ENCODE measurements around the gene KANSL1L. TPM values are rescaled to one million over a fixed set of nuclear protein-coding genes. Genes with fewer than 3 reads are reported as not detected.
A peak's percentile ranks its signal among the peaks of the same experiment; 100 is the strongest.
"Not testable (repeated sequence)": the region's sequence is repeated elsewhere in the genome, so short reads cannot be mapped to it uniquely, and the experiment has no call there.

Gene KANSL1L
- total RNA-seq, 1 experiment from 2014 or later, result 1.7 TPM

DNA sequence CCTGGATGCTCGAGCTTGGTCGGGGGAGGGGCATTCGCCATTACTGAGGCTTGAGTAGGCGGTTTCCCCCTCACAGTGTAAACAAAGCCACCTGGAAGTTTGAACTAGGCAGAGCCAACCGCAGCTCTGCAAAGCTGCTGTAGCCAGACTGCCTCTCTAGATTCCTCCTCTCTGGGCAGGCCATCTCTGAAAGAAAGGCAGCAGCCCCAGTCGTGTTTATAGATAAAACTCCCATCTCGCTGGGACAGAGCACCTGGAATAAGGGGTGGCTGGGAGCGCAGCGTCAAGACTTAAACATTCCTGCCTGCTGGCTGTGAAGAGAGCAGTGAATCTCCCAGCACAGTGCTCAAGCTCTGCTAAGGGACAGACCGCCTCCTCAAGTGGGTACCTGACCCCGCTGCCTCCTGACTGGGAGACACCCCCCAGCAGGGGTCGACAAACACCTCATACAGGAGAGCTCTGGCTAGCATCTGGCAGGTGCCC, 10.4 kb upstream of the KANSL1L start:
- not testable (repeated sequence) for H3K9me3 ChIP-seq, H3K4me3 ChIP-seq, H3K27me3 ChIP-seq, DNase-seq, H3K36me3 ChIP-seq

DNA sequence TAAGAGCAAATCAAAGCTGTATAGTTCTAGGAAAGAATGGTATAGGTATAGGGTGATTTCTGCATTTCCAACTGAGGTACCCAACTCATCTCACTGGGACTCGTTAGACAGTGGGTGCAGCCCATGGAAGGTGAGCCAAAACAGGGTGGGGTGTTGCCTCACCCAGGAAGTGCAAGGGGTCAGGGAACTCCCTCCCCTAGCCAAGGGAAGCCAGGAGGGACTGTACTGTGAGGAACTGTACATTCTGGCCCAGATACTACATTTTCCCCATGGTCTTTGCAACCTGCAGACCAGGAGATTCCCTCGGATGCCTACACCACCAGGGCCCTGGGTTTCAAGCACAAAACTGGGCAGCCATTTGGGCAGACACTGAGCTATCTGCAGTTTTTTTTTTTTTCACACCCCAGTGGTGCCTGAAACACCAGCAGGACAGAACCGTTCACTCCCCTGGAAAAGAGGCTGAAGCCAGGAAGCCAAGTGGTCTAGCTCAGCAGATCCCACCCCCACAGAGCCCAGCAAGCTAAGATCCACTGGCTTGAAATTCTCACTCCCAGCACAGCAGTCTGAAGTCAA, 9.9 kb upstream of the KANSL1L start:
- not testable (repeated sequence) for H3K27me3 ChIP-seq, DNase-seq, H3K36me3 ChIP-seq, H3K4me3 ChIP-seq, H3K9me3 ChIP-seq

DNA sequence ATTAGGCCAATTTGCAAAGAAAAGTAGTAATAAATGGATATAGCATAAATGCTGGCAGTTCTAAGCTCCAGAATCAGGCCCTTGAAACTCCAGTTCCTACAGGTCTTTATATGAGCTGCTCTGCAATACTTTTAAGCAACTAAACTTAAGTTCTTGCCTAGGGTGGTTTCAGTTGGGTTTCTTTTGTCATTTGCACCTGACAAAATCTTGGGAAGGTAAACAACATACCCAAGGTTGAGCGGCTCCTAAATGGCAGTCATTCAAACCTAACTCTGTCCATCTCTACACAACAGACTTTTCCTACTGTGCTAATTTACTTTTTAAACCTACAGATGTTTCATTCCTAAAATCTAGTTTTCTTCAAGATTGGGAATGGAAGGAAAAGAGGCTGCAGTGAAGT, 9.3 kb upstream of the KANSL1L start:
- H3K27me3 ChIP-seq, result no peaks in the 10 kb centered on the region
- no peak for DNase-seq
- H3K36me3 ChIP-seq, result no peaks in the 10 kb centered on the region
- H3K9me3 ChIP-seq, result no peaks in the 10 kb centered on the region; the same call in 1 of the 2 replicates
- H3K4me3 ChIP-seq, result no peak overlapping the region

DNA sequence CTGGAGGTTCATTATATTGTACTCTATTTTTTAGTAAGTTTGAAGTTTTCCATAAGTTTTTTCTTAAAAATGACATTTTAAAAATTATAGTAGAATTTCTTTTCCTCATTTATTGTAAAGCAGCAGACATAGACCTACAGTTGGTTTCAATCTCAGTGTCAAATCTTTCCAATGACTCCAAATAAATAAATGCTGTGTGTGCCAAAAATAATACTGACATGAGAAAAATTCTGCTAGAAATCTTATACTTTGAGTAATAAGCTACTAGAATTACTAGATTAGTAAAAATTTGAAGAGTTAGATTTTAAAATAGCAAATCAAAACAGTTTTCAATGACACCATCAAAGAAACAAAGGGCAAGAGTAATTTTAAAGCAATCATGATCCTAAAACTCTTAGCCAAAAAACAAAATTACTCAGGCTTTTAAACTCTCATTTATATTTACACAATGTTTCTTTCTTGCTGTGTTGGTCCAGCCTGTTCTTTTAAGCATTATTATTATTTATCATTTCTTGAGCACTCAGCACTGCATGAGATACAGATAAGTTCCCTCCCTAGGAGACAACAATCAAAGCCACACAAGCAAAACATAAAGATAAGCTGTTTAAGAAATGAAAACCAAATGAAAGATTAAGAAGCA, 8.3 kb upstream of the KANSL1L start:
- Histone ChIP-seq H3K4me3 (no peak overlapping the region), H3K27me3 (no peaks in the 10 kb centered on the region), H3K36me3 (no peaks in the 10 kb centered on the region), H3K9me3 (no peaks in the 10 kb centered on the region; the same call in 1 of the 2 replicates)
- DNase-seq, result no peak

DNA sequence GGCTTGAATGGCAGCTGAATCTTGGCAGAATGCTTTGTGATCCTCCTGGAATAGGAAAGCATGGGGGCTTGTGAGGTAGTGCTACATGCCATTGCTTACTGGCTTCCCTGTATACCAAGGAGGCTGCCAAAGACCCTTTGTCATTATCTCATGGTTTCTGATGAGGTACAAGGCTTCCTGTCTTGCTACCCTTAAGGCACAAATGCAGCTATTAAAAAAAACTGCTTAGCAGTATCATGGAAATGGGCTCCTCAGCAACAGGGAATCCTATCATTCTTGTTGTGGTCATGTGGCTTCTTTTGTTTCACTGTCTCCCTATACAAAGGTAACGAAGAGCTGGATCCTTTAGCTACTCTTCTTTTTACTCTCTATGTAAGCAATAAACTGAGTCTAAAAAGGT, 6.6 kb upstream of the KANSL1L start:
- no peak for DNase-seq
- peaks cover 3% of the 10 kb centered on the region for H3K27me3 ChIP-seq
- H3K9me3 ChIP-seq, result no peaks in the 10 kb centered on the region
- H3K36me3 ChIP-seq, result no peaks in the 10 kb centered on the region
- H3K4me3 ChIP-seq, result no peak overlapping the region

DNA sequence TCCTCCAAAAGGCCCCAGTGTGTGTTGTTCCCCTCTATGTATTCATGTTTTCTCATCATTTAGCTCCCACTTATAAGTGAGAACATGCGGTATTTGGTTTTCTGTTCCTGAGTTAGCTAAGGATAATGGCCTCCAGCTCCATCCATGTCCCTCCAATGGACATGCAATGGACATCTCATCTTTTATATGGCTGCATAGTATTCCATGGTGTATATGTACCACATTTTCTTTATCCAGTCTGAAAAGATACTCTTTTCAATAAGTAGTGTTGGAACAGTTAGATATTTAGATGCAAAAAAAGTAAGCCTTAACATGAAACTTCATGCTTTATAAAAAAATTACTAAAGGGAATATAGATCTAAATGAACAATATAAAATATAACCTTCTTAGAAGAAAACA, 5.9 kb upstream of the KANSL1L start:
- not testable (repeated sequence) for H3K36me3 ChIP-seq, H3K4me3 ChIP-seq, H3K27me3 ChIP-seq, H3K9me3 ChIP-seq, DNase-seq

DNA sequence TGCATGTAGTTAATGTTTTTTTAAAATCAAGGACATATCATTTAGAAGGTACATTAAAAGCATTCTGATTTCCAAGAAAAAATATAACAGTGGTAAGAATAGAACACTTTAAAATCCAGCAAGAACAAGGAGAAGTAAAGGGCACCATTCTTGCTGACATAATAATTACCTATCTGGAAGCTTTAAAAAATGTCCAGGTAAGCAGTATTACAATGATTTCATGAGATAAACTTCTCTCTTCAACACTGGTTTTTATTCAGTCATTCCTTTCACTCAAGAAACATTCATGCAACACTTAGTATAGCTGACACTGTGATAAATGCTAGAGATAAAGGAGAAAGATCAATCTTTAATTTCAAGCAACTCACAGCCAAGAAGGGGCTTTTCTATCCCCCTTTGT, 2.9 kb upstream of the KANSL1L start:
- no peaks in the 10 kb centered on the region for H3K9me3 ChIP-seq
- no peak for DNase-seq
- peaks cover 10% of the 10 kb centered on the region for H3K27me3 ChIP-seq
- H3K36me3 ChIP-seq, result no peaks in the 10 kb centered on the region
- no peak overlapping the region for H3K4me3 ChIP-seq

DNA sequence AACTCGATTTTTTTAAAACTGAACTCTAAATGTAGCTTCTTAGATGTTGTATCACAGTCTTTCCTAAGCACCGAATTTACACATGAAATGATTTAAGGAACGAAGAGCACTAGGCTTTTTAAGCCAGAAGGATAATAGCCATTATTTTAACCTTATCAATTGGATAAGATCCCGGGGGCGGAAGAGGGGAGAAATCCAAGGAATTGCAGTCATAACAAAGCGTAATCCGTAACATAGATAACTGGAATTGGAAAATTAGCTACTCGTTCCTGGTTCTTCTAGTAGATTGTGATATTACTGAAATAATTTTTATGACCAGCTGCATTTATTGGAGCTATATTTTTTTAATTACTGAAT, 988 bp upstream of the KANSL1L start:
- Histone ChIP-seq H3K36me3 (no peaks in the 10 kb centered on the region), H3K27me3 (peaks cover 10% of the 10 kb centered on the region), H3K4me3 (peak overlapping the region; percentile 90), H3K9me3 (no peaks in the 10 kb centered on the region)
- DNase-seq, result no peak

DNA sequence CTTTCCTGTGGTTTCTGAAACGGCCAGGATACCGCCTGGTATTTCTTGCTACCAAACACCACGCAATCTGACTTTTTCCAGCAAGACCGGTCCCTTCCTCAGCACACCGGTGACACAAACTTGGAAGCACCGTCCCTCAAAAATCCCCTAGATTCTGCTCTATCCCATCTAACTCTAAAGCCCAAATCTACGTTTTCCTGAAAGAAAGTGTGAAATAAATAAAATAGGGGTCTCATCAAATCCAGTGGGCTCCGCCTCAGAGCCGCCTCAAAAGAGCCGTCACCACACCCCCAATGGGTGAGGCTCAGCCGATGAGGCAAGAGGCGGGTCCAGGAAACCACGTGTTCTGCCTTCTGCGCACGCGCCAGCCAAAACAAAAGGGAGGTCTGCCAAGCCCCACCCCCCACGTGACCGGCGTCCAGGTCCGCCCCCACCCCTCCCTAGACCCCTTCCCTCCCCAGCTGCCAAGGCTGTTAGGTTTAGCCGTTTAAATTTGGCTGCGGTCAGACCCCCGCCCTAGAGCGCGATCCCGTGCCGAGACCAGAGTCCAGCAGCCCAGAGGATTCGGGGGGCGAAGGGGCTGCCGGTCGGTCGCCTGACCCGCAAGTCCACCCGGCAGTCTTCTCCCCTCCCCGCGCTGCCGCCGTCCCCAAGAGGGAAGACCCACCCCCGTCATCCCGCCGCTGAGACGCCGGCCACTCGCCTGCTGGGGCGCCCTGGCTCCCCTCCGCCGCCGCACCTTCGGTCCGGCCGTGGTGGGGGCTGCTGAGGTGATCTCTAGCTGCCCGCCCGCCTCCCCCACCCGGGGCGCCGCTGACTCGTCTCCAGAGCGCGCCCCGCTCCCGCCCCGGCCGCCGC, 534 bp downstream of the KANSL1L start:
- peak; percentile 85 for DNase-seq

DNA sequence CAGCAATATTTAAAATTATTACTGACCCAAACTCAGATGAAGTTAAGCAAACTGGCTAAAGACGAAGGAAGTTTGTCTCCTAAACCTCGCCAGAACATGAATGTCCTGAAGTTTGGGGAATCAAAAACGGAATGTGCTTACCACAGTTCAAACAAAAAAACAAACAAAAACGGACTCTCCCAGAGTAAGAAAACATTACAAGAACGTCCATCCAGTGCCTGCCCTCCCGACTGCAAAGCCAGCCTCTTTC, 1.1 kb downstream of the KANSL1L start:
- H3K4me3 ChIP-seq, result peak overlapping the region; percentile 90
- DNase-seq, result no peak
- H3K27me3 ChIP-seq, result peaks cover 10% of the 10 kb centered on the region
- H3K9me3 ChIP-seq, result no peaks in the 10 kb centered on the region
- no peaks in the 10 kb centered on the region for H3K36me3 ChIP-seq

More for the DNA sequence above, 534 bp downstream of the KANSL1L start:
- Histone ChIP-seq H3K4me3 (peak overlapping the region; percentile 90), H3K9me3 (no peaks in the 10 kb centered on the region), H3K27me3 (peaks cover 10% of the 10 kb centered on the region), H3K36me3 (no peaks in the 10 kb centered on the region)

DNA sequence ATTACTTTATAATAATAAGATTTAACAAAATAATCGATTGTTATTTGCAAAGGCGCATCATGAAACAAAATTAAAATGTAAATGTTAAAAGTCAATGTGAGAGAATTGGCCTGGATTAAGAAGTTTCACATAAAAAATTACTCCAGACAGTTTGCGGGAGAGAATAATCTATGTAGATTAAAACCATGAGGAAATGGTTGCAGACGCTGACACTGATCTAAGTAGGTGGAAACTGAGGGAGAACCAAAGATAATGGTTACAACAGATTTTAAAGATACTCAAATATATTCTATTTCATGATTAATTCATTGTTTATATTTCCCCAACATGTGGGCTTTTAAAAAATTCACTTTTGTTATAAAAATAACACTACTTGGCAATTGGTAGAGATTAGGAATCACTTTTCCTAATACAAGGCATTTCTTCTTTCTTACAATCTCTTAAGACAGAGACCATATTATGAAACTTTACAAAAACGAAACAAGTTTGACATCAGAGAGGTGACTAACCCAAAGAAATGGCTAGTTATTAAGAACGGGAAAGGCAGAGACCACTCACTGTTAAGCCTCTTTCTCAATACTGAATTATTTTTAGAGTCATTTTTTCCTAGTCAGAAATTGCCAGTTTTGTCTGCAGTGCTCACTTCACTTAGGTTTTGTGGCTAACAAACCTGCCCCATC, 1.6 kb downstream of the KANSL1L start:
- H3K4me3 ChIP-seq, result peak overlapping the region; percentile 90
- no peaks in the 10 kb centered on the region for H3K9me3 ChIP-seq
- peaks cover 10% of the 10 kb centered on the region for H3K27me3 ChIP-seq
- H3K36me3 ChIP-seq, result no peaks in the 10 kb centered on the region
- DNase-seq, result no peak

DNA sequence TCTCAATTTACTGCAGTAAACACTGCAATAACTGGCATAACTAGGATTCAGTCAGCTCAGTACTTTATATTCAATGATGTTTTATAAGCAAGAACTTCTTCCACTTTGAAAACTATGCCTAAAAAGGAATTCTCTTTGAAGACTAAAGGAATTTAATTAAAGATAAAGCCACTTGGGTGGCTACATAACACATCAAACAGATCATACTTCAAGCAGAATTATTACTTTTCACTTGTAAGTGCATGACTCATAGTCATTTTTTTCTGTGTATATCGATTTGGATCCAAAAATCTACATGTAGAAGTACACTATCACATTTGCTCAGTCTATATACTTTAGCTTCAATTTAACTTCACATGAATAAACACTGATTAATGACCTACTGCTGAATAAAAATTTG, 4.0 kb downstream of the KANSL1L start:
- no peak for DNase-seq

DNA sequence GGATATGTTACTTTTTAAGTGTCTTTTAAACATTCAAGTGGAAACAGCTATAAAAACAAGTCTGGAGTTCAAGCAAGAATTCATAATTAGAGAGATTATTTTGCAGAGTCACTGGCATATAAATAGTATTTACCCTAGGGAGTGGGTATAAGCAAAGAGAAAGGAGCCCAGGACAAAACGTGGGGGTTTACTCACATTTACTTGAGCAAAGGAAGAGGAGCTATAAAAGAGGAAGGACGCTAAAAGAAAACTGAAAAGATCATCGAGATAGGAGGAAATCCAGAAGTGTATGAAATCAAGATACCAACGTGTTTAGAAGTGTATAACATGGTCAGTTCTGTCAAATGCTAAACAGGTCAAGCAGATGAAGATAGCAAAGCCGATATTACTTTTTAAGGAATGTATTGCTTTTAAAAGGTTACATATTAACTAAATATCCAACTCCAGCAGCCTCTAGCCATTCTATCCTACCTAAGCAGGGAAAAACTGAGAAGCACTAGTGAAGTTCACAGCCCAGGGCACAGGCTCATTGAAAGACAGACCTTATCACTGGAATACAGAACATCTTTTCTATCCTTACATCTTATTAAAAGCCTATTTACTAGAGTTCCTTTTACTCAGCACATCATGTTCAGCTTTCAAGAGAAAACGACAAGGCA, 8.6 kb downstream of the KANSL1L start:
- Histone ChIP-seq H3K27me3 (no peaks in the 10 kb centered on the region), H3K36me3 (no peaks in the 10 kb centered on the region), H3K4me3 (no peak overlapping the region), H3K9me3 (no peaks in the 10 kb centered on the region)
- DNase-seq, result no peak

More for the DNA sequence above, 4.0 kb downstream of the KANSL1L start:
- Histone ChIP-seq H3K36me3 (no peaks in the 10 kb centered on the region), H3K27me3 (peaks cover 2% of the 10 kb centered on the region; the same call in 1 of the 2 replicates), H3K4me3 (no peak overlapping the region), H3K9me3 (no peaks in the 10 kb centered on the region)

DNA sequence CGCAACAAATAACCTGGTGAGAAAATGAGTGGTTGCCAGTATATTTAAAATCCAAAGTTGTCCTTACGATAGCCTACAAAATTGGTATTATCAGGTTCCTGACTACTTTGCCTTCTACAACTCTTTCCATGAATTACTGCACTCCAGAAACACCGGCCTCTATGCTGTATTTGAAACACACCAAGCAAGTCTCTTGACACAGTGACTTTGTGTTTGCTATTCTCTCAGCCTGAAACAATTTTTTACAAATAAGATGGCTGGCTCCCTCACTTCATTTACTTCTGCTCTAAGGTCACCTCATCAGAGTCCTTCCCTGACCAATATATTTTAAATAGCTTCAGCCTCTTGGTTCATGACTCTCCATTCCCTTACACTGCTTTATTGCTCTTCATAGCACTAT, 12.2 kb downstream of the KANSL1L start:
- DNase-seq, result no peak
- Histone ChIP-seq H3K9me3 (no peaks in the 10 kb centered on the region), H3K4me3 (no peak overlapping the region), H3K36me3 (no peaks in the 10 kb centered on the region), H3K27me3 (no peaks in the 10 kb centered on the region)

DNA sequence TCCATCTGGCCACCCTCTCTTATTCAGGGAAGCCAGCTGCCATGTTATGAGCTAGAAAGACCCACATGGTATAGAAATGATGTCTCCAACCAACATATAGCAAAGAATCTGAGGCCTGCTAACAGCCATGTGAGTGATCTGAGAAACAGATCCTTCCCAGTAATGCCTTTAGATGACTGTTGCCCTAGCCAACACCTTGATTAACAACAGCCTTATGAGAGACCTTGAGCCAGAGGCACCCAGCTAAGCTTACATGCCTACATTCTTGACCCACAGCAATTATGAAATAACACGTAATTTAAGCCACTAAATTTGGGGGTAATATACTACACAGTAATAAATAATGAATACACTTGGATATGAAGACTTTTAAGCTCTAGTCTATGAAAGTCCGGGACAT, 13.0 kb downstream of the KANSL1L start:
- H3K4me3 ChIP-seq, result no peak overlapping the region
- no peak for DNase-seq
- no peaks in the 10 kb centered on the region for H3K27me3 ChIP-seq
- no peaks in the 10 kb centered on the region for H3K9me3 ChIP-seq
- H3K36me3 ChIP-seq, result no peaks in the 10 kb centered on the region

DNA sequence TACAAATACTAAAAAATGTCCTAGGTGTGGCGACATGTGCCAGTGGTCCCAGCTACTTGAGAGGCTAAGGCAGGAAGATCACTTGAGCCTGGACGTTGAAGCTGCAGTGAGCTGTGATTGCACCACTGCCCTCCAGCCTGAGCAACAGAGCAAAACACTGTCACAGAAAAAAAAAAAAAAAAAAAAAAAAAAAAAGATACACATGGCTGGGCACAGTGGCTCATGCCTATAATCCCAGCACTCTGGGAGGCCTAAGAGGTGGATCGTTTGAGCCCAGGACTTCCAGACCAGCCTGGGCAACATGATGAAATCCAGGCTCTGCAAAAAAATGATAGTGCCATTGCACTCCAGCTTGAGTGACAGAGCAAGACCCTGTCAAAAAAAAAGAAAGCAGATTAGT, 13.7 kb downstream of the KANSL1L start:
- H3K9me3 ChIP-seq, result no peaks in the 10 kb centered on the region
- H3K27me3 ChIP-seq, result no peaks in the 10 kb centered on the region
- H3K4me3 ChIP-seq, result no peak overlapping the region
- no peak for DNase-seq
- H3K36me3 ChIP-seq, result no peaks in the 10 kb centered on the region

DNA sequence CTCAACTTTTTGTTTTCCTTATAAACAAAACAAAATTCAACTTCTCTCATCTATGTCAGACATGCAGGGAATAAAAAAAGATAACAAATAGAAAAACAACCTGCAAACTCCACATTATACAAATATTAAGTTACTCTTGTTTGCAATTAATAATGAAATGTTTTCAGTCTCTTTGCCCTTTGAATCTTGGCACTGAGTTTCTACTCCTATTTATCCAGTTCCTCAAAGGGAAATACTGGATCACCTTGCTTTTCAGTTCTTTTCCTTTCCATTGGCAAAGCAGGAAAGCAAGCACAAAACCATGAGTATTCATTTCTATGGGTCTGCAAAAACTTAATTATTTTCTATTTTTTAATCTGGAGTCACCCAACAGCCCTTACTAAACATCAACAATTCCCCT, 23.6 kb downstream of the KANSL1L start:
- no peak for DNase-seq
- Histone ChIP-seq H3K9me3 (no peaks in the 10 kb centered on the region), H3K27me3 (no peaks in the 10 kb centered on the region)

More for the DNA sequence above, 23.6 kb downstream of the KANSL1L start:
- Histone ChIP-seq H3K4me3 (no peak overlapping the region), H3K36me3 (no peaks in the 10 kb centered on the region)
